ENCODE measurements around the gene MSRB1.
"Not testable (repeated sequence)": the region's sequence is repeated elsewhere in the genome, so short reads cannot be mapped to it uniquely, and the experiment has no call there.

MSRB1 gene

GRCh38 chr16:1938910-1939309, 4.1 kb downstream of the MSRB1 start:
- DNase-seq (ENCODE audit: low read depth): no peak

- DNase-seq (ENCODE audit: low read depth): no peak
These were observed 4.7 kb downstream of the MSRB1 start for GRCh38 chr16:1938316-1938715.

- no peak for DNase-seq (ENCODE audit: low read depth)
These were observed 6.0 kb downstream of the MSRB1 start for GRCh38 chr16:1936945-1937479.

GRCh38 chr16:1933097-1933661, 9.8 kb downstream of the MSRB1 start:
- DNase-seq (ENCODE audit: low read depth): no peak

GRCh38 chr16:1932050-1933028, 10.7 kb downstream of the MSRB1 start:
- no peak for DNase-seq (ENCODE audit: low read depth)

GRCh38 chr16:1930338-1930720, 12.7 kb downstream of the MSRB1 start:
- no peak for DNase-seq (ENCODE audit: low read depth)

GRCh38 chr16:1929578-1930337, 13.2 kb downstream of the MSRB1 start:
- peak; percentile 76 for DNase-seq (ENCODE audit: low read depth)

GRCh38 chr16:1929105-1929504, 13.9 kb downstream of the MSRB1 start:
- no peak for DNase-seq (ENCODE audit: low read depth)

GRCh38 chr16:1926271-1926670, 16.7 kb downstream of the MSRB1 start:
- DNase-seq (ENCODE audit: low read depth): no peak

- DNase-seq (ENCODE audit: low read depth): no peak
These were observed 18.9 kb downstream of the MSRB1 start for GRCh38 chr16:1924095-1924494.

GRCh38 chr16:1923299-1924034, 19.5 kb downstream of the MSRB1 start:
- DNase-seq (ENCODE audit: low read depth): no peak

- no peak for DNase-seq (ENCODE audit: low read depth)
These were observed 20.6 kb downstream of the MSRB1 start for GRCh38 chr16:1922357-1922756.

GRCh38 chr16:1920727-1921171, 22.2 kb downstream of the MSRB1 start:
- no peak for DNase-seq (ENCODE audit: low read depth)

GRCh38 chr16:1920122-1920521, 22.9 kb downstream of the MSRB1 start:
- not testable (repeated sequence) for DNase-seq (ENCODE audit: low read depth)

- no peak for DNase-seq (ENCODE audit: low read depth)
These were observed 23.5 kb downstream of the MSRB1 start for GRCh38 chr16:1919327-1919998.

- no peak for DNase-seq (ENCODE audit: low read depth)
These were observed 24.4 kb downstream of the MSRB1 start, which contains the start of gene HS3ST6 for GRCh38 chr16:1918351-1919326. Gene HS3ST6, minus strand, starts transcription at chr16:1918415. Its CDS starts 92 bp downstream, at chr16:1918323.

GRCh38 chr16:1917665-1918350, 25.2 kb downstream of the MSRB1 start:
- no peak for DNase-seq (ENCODE audit: low read depth)

- no peak for DNase-seq (ENCODE audit: low read depth)
These were observed 25.8 kb downstream of the MSRB1 start for GRCh38 chr16:1917056-1917664.

- no peak for DNase-seq (ENCODE audit: low read depth)
These were observed 26.4 kb downstream of the MSRB1 start for GRCh38 chr16:1916640-1916990.
